ENCODE data around the gene ABHD14A. TPM values are rescaled to one million over a fixed set of nuclear protein-coding genes. Genes with fewer than 3 reads are reported as not detected.

The ABHD14A gene
- polyA plus RNA-seq, 1 of the 3 experiments (the other 2 are of a cell fraction): 31.5 TPM

DNA sequence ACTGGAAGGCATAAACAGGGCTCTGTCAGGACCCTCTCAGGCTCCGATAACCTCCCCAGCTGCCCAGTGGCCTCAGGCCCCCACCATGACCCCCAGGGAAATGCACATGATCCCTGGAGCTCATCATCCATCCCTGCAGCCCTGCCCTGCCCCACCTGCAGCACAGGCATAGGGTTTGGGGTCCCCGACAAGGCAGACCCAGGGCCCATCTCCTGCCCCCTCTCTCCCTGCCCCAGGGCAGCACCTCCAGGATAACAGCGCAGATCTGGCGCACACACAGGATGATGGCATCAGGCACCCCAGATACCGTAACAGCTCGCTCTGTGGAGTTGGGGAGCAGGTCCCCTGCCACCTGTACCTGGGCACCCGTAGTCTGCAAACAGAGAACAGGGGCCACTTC, 15.2 kb upstream of the ABHD14A start:
- ChIA-PET CTCF (interaction anchor here (1.0 to 10.7 kb wide), 2 partner anchors 10 to 14 kb away, joined by 4 to 84 read pairs; partner anchors contain the start of genes ABHD14A and ABHD14B), POLR2A (no interaction called here)
- no peak overlapping the region for H2AFZ ChIP-seq (ENCODE audit: low read depth)
- H3K4me3 ChIP-seq (ENCODE audit: low read depth in 2 of 2, low read length in 1 of 2): no peak overlapping the region
- peaks cover 9% of the 10 kb centered on the region; the same call in 1 of the 2 replicates for H3K79me2 ChIP-seq (ENCODE audit: insufficient read depth)
- no peak overlapping the region for H3K9ac ChIP-seq
- DNase-seq: no peak
- no peak overlapping the region for H3K4me2 ChIP-seq
- WGBS (ENCODE audit: low lambda C conversion rate): 97% methylated on average over 5 of the region's 7 CpGs
- H3K9me3 ChIP-seq: no peaks in the 10 kb centered on the region
- H4K20me1 ChIP-seq (ENCODE audit: insufficient read depth): 0 out of 2 replicates have a peak, but pooled peaks cover 4% of the 10 kb centered on the region
- H3K4me1 ChIP-seq (ENCODE audit: control insufficient read depth in 1 of 2, insufficient read depth in 2 of 2, low read depth in 1 of 2, low read length in 1 of 2): peaks cover 0 to 24% of the 10 kb centered on the region in 2 experiments; a peak in 1 of 4 replicates
- H3K27me3 ChIP-seq (ENCODE audit: insufficient read depth): no peaks in the 10 kb centered on the region
- no peak for TF ChIP-seq RXRA (IDR thresholded peaks at IDR 0.05; ENCODE audit: borderline replicate concordance, low read depth)
- TF ChIP-seq JUND (IDR thresholded peaks at IDR 0.05): no peak
- no peak for TF ChIP-seq NRF1 (IDR thresholded peaks at IDR 0.05; ENCODE audit: low read depth, low read length)
- TF ChIP-seq FOSL2 (IDR thresholded peaks at IDR 0.05; ENCODE audit: borderline replicate concordance, low read depth): no peak
- no peak for TF ChIP-seq CHD2 (IDR thresholded peaks at IDR 0.05; ENCODE audit: low read length, partially characterized antibody)
- TF ChIP-seq MEF2A (IDR thresholded peaks at IDR 0.05; ENCODE audit: borderline replicate concordance, low read depth): no peak
- no peak for TF ChIP-seq ZBTB33 (IDR thresholded peaks at IDR 0.05; ENCODE audit: borderline replicate concordance, low read depth)
- TF ChIP-seq CTCF (IDR thresholded peaks at IDR 0.05): no peak
- TF ChIP-seq USF2 (IDR thresholded peaks at IDR 0.05; ENCODE audit: borderline replicate concordance, low read depth, low read length): no peak
- TF ChIP-seq SMC3 (IDR thresholded peaks at IDR 0.05; ENCODE audit: low read depth, low read length): no peak
- TF ChIP-seq, protein P1, sequence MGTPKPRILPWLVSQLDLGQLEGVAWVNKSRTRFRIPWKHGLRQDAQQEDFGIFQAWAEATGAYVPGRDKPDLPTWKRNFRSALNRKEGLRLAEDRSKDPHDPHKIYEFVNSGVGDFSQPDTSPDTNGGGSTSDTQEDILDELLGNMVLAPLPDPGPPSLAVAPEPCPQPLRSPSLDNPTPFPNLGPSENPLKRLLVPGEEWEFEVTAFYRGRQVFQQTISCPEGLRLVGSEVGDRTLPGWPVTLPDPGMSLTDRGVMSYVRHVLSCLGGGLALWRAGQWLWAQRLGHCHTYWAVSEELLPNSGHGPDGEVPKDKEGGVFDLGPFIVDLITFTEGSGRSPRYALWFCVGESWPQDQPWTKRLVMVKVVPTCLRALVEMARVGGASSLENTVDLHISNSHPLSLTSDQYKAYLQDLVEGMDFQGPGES (IDR thresholded peaks at IDR 0.05; ENCODE audit: low read depth, low read length): no peak
- H3F3A ChIP-seq (replicated peaks; ENCODE audit: insufficient read depth): no peaks in the 10 kb centered on the region
- H3K27ac ChIP-seq (ENCODE audit: low read depth in 2 of 2, low read length in 1 of 2): no peak overlapping the region
- H3K9me2 ChIP-seq: no peaks in the 10 kb centered on the region
- H3K36me3 ChIP-seq (replicated peaks in 1 of 2; ENCODE audit: control insufficient read depth in 1 of 2, insufficient read depth in 2 of 2, low read length in 1 of 2): peaks cover 5 to 42% of the 10 kb centered on the region in 2 experiments

Measured in SK-N-SH (cell line).